GDM1 (cell line): Measurements from ENCODE around the gene ZNF516.

Experiments used
- DNase-seq: peaks from one replicate; lab custom pipeline; 2025; lab: John Stamatoyannopoulos, UW

The ZNF516 gene

GRCh38 chr18:76421685-76422078, 73.4 kb downstream of the ZNF516 start:
- DNase-seq: no peak

DNA sequence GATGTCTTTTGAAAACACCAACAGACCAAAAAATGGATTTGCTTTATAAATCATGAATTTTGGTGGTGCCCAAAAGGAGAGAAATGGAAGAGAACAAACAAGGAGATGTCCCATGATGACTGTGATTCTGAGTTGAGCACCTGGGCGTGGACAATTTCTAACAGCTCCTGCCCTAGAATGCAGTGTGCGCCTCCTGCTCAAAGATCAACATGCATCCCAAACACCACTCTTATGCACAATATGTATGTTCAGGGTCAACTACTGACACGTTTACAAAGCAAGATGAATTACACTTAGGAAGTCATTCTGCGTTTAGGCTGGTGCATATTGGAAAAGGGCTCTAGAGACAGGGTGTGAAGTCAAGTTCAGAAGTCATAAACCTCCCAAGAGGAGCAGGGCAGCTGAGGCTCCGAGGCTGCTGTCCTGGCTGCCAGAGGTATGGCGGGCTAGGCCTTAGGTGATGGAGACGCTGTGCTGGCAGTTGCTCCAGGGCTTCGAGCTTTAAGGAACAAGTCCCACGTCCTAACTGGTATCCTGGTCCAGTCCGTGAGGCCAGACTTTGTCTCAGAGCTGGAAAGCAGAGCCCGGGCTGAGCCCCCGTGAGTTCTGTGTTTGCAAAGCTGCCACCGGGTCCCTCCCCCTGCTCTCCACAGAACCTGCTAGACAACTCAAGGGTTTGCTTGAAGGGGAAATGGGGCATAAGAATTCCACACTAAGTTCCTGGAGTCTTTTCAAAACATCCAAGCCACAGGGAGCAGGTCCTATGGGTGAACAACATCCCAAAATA, 74.0 kb downstream of the ZNF516 start:
- DNase-seq: no peak

GRCh38 chr18:76419811-76420210, 75.2 kb downstream of the ZNF516 start:
- DNase-seq: no peak

DNA sequence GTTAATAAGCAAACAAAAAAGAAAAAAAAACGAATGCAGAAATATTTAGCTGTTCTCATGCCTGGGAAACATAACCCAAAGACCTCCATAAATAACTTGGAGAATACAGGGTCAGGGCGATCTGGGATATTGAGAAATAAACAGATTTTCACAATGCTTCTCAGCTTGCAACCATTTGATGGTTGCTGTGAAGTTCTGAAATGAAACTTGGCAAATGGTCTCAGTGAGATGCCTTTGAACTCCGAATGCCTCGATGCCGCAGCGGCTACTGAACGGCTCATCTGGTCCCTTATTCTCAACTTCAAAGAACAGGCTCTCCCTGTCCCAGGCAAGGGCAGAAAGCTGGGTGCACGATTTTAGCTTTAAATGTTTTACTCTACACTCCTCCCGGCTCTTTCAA, 78.1 kb downstream of the ZNF516 start:
- DNase-seq: no peak

DNA sequence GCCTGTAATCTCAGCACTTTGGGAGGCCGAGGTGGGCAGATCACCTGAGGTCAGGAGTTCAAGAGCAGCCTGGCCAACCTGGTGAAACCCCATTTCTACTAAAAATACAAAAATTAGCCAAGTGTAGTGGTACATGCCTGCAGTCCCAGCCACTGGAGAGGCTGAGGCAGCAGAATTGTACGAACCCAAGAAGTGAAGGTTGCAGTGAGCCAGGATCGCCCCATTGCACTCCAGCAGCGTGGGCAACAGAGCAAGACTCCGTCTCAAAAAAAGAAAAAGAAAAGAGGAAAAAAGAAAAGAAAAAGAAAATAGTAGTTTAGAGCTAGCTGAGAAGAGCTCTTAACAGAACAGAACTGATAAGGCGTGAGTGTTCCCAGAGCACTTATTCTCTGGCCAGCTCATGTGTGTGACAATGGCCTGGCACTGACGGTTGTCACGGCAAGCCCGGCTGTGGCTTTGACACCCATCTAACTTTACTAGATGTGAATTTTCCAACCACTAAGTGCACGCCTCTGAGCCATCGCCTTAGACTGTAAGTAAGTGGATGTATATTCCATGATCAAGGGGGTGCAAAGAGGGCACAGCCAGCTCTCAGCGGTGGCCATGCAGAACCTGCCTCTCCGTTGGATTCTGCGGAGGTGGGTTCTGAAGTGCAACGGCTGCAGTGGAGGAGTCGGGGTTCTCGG, 80.0 kb downstream of the ZNF516 start:
- no peak for DNase-seq

DNA sequence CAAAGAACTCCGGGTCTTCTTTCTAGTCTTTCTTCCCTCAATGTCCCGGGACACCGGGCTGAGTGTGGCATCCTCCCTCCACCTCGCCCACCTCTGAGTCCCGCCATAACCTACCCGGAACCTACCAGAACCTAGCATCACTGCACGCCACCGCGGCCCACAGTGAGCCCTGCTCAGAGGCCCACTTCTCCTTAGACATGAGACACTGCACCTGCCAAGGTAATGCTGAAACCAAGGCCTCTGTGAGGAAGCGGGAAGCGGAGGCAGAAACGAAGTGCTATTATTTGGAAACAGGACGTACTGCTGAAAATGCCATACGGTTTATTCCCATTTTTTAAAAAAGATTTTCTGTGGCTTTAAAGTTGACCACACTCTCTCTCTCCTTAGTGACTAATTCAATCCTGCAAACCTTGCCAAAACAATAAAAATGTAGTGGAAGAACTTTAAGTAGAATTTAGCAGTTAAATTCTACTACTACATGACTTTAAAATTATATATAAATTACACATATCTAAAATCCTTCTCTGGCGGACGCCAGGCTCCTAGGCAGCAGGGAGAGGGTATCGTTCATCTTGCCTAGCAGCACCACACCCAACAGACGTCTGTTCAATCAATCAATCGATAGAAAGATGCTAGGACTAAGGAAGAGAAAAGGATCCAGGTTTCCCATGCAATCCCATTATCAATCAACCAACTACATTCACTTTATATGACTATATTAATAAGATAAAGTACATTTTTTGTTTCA, 82.0 kb downstream of the ZNF516 start:
- no peak for DNase-seq

DNA sequence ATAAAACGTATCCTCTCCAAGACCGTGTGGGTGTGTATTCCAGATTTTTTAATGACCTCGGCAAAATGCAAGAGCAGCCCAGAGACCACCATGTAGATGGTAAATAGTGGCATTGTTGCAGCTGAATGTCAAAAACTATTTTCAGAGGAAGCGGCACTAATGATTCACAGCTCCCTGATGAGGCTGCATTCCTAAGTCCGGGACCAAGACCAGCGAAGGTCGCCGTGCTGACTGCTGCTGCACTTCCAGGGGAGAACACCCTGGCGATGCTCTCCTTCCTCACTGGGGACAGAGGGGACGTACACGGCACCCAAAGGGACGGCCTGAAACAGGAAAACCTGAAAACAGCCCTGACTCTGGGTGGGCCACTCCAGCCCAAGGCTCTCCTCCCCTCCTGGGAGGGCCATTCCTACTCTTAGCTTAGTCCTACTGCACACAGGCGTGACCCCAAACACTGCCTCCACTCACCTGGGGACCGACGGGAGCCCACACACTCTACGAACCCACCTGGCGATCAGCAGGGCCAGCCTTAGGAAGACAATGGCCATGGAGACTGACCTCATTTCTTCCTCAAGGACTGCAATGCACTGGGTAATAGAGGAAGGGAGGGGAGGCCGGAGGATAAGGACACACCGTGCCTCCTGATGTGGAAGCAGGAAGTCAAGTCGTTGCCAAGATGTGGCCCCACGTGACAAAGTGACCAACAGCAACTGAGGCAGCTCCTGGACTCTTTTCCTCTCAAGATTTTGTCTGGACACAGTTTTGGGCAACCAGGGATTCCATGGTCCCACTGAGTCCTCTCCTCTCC, 82.8 kb downstream of the ZNF516 start:
- DNase-seq: no peak

DNA sequence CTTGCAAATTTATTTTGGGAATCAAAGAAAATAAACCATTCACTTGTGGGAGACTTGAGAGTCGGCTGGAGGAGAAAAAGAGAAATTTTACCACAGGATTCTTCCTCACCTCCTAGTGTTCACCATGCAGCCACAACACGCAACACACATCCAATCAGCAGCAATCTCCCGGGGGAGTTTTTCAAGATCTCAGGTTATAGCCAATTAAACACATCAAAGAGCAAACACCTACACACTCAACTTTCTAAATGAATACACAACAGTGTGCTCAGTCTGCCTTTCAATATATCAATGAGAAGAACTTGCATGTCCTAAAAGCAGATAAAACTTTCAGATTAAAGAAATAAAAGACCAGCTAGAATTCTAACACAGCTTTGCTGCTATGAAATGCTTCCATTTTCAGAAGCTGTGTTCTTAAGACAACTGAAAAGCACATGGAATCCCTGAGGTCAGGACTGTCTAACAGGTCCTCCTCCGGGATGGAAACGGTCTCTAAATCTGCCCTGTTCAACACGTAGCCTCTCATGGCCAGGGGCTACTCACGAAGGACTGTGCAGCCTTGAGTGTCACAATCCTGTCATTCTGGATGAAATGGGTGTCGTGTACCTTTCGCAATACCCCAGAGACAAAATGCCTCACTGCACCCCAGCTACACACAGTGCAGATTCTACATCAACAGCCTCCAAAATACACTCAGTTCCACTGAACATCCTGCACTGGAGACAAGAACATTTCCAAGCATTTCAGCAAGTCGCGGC, 84.2 kb downstream of the ZNF516 start:
- no peak for DNase-seq

- DNase-seq: no peak
These were observed 85.0 kb downstream of the ZNF516 start for GRCh38 chr18:76410033-76410432.

GRCh38 chr18:76408480-76409067, 86.5 kb downstream of the ZNF516 start:
- DNase-seq: no peak

DNA sequence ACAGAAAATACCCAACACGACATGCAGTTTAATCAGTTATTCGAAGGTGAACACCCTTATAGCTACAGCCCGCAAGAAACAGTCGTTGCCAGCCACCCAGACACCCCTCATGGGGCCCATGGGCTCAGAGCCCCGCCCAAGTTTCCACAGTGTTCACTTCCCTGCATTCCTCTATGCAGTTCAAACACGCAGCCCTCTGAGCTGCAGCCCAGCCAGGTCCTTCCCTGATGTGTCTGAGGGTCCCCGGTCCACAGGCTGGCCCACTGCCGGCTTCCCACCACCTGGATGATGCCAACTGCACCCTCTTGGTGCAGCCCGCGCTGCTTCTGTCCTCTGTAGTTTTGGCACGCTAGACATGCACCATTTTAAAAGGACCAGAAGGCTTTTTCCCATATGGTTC, 87.4 kb downstream of the ZNF516 start:
- DNase-seq: no peak

DNA sequence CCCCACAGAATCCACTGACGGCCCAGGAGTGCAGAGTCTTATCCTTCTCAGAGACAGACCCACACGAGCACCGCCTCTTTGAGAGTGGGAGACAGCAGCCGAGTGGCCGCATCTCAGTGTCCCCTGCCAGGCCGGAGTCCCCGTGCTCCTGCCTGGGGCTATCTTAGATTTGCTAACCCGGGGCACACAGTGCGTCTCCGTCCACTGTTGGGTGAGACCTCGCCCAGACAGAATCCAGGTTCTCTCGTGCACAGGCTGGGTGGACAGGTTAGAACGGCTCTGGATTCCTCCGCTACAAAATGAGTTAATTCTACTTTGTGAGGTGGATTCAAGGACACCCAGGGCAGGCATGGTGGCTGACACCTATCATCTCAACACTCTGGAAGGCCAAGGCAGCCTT, 88.3 kb downstream of the ZNF516 start:
- DNase-seq: no peak

DNA sequence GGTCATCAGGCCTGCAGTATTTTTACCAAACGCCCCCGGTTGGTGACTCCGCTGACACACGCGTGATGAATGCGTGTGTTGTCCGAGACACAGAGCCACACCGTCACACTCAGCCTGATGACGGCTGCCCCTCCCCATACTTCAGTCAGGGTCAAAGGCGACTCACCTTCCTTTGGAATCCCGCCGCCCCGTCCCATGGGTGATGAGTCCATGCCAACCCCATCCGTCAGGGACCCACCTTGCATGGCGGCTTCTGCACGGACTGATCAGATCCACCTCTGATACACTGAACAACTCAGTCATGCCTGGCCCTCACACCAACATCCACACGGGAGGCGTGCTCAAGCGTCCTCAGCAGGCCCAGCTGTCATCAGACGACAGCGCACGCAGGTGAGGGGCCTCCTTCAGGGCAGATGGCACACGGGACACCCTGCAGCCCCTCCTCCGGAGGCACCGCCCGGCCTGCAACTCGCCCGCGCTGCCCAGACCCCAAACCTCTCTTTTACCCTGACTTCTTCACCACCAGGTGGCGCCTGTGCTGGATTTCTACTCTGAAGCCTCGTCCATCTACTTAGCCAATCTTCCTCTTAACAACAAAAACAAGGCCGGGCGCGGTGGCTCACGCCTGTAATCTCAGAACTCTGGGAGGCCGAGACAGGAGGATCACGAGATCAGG, 89.2 kb downstream of the ZNF516 start:
- peak; percentile 11 for DNase-seq

DNA sequence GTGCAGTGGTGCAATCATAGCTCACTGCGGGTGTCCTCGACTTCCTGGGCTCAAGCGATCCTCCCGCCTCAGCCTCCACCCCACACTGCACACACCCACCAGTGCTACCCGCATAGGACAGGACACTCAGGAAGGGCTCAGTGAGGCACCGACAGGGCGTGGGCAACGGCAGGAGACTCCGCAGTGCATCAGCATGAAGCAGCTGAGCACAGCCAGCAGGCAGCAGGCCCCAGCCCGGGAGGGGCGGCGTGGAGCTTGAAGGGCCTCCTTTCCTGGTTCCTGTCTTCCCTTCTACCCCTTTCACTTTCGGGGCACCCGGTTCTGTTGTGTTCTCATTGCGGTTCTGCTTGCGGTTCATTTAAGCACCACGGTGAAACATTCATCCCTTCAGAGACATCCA, 89.8 kb downstream of the ZNF516 start:
- DNase-seq: no peak

- DNase-seq: no peak
These were observed 90.7 kb downstream of the ZNF516 start for GRCh38 chr18:76404345-76404831.

GRCh38 chr18:76402026-76402990, 92.7 kb downstream of the ZNF516 start:
- no peak for DNase-seq

DNA sequence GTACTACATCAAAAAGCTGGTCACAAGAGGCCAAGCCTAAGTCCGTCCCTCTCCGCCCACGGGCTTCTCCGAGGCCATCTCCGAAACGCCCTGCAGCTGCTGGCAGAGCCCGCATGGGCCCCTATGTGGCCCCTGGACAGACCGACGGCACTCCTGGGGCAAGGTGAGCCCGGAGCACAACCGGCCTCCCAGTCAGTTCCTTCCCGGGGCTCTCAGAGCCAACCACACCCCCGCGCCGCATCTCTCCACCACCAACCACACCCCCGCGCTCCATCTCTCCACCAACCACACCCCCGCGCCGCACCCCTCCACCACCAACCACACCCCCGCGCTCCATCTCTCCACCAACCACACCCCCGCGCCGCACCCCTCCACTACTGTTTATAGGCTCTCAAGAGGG, 93.5 kb downstream of the ZNF516 start:
- DNase-seq: no peak

- DNase-seq: no peak
These were observed 95.2 kb downstream of the ZNF516 start for GRCh38 chr18:76399613-76400391.
